Activated CD8-positive, alpha-beta memory T cell treated with anti-CD3 and anti-CD28 coated beads for 24 hours (primary cell): ENCODE data around the gene PCDHGA11.
"Not testable (repeated sequence)": the region's sequence is repeated elsewhere in the genome, so short reads cannot be mapped to it uniquely, and the experiment has no call there.

Experiments used
- DNase-seq: peaks from one replicate; pipeline ENCODE4 v3.0.0-alpha.2; 2020

The PCDHGA11 gene

GRCh38 chr5:141420855-141421488 is at the start of gene PCDHGA11:
TSS of gene PCDHGA11 (plus strand) at chr5:141421051. CDS start at chr5:141421228, 177 bp downstream.
- no peak for DNase-seq

GRCh38 chr5:141371572-141372475 is 49.0 kb upstream of the PCDHGA11 start:
- no peak for DNase-seq

- DNase-seq = peak; percentile 40
Observed at GRCh38 chr5:141373673-141374317, 47.1 kb upstream of the PCDHGA11 start, which contains the start of gene PCDHGA6. TSS of gene PCDHGA6 (plus strand) at chr5:141373891. CDS start at chr5:141374084, 193 bp downstream.

- DNase-seq = no peak
Observed at GRCh38 chr5:141374627-141375026, 46.2 kb upstream of the PCDHGA11 start.

- peak; percentile 30 for DNase-seq
Observed at GRCh38 chr5:141375444-141376155, 45.3 kb upstream of the PCDHGA11 start.

- DNase-seq = no peak
Observed at GRCh38 chr5:141382469-141383294, 38.2 kb upstream of the PCDHGA11 start, which contains the start of gene PCDHGA7. TSS of gene PCDHGA7 (plus strand) at chr5:141382742. CDS start at chr5:141382900, 158 bp downstream.

DNA sequence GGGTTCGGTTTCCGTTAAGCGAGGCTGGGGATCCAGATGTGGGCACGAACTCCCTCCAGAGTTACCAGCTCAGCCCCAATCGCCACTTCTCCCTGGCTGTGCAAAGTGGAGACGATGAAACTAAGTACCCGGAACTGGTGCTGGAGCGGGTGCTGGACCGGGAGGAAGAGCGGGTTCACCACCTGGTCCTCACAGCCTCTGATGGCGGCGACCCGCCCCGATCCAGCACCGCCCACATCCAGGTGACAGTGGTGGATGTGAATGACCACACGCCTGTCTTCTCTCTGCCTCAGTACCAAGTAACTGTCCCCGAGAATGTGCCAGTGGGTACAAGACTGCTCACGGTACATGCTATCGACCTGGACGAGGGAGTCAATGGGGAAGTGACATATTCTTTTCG is 37.5 kb upstream of the PCDHGA11 start:
- no peak for DNase-seq

DNA sequence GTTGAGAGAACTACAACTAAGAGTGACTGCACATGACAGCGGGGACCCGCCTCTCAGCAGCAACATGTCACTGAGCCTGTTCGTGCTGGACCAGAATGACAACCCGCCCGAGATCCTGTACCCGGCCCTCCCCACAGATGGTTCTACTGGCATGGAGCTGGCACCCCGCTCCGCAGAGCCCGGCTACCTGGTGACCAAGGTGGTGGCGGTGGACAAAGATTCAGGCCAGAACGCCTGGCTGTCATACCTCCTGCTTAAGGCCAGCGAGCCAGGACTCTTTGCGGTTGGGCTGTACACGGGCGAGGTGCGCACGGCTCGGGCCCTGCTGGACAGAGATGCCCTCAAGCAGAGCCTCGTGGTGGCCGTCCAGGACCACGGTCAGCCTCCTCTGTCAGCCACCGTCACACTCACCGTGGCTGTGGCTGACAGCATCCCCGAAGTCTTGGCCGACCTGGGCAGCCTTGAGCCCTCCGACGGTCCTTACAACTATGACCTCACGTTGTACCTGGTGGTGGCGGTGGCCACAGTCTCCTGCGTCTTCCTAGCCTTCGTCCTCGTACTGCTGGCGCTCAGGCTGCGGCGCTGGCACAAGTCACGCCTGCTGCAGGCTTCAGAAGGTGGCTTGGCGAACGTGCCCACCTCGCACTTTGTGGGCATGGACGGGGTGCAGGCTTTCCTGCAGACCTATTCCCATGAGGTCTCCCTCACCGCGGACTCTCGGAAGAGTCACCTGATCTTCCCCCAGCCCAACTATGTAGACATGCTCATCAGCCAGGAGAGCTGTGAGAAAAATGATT is 36.2 kb upstream of the PCDHGA11 start:
- no peak for DNase-seq

GRCh38 chr5:141387557-141388311 is 33.1 kb upstream of the PCDHGA11 start, which contains the start of gene PCDHGB4:
TSS of gene PCDHGB4 (plus strand) at chr5:141387698. CDS start at chr5:141387885, 187 bp downstream.
- peak; percentile 55 for DNase-seq

- DNase-seq = no peak
Observed at GRCh38 chr5:141388661-141389060, 32.2 kb upstream of the PCDHGA11 start.

- peak; percentile 40 for DNase-seq
Observed at GRCh38 chr5:141389153-141390042, 31.5 kb upstream of the PCDHGA11 start.

GRCh38 chr5:141392429-141393198 is 28.2 kb upstream of the PCDHGA11 start, which contains the start of gene PCDHGA8:
TSS of gene PCDHGA8 (plus strand) at chr5:141392633. CDS start at chr5:141392814, 181 bp downstream.
- DNase-seq = peak; percentile 33

DNA sequence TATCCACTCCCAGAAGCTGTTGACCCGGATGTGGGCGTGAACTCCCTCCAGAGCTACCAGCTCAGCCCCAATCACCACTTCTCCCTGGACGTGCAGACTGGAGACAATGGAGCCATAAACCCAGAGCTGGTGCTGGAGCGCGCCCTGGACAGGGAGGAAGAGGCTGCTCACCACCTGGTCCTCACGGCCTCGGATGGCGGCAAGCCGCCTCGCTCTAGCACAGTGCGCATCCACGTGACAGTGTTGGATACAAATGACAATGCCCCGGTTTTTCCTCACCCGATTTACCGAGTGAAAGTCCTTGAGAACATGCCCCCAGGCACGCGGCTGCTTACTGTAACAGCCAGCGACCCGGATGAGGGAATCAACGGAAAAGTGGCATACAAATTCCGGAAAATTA is 27.6 kb upstream of the PCDHGA11 start:
- DNase-seq = peak; percentile 48

DNA sequence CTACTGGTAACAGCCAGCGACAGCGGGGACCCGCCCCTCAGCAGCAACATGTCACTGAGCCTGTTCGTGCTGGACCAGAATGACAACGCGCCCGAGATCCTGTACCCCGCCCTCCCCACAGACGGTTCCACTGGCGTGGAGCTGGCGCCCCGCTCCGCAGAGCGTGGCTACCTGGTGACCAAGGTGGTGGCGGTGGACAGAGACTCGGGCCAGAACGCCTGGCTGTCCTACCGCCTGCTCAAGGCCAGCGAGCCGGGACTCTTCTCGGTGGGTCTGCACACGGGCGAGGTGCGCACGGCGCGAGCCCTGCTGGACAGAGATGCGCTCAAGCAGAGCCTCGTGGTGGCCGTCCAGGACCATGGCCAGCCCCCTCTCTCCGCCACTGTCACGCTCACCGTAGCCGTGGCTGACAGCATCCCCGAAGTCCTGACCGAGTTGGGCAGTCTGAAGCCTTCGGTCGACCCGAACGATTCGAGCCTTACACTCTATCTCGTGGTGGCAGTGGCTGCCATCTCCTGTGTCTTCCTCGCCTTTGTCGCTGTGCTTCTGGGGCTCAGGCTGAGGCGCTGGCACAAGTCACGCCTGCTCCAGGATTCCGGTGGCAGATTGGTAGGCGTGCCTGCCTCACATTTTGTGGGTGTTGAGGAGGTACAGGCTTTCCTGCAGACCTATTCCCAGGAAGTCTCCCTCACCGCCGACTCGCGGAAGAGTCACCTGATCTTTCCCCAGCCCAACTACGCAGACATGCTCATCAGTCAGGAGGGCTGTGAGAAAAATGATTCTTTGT is 26.3 kb upstream of the PCDHGA11 start:
- peak; percentile 37 for DNase-seq

GRCh38 chr5:141397756-141398551 is 22.9 kb upstream of the PCDHGA11 start, which contains the start of gene PCDHGB5:
TSS of gene PCDHGB5 (plus strand) at chr5:141397947. CDS start at chr5:141398128, 181 bp downstream.
- DNase-seq = not testable (repeated sequence)

DNA sequence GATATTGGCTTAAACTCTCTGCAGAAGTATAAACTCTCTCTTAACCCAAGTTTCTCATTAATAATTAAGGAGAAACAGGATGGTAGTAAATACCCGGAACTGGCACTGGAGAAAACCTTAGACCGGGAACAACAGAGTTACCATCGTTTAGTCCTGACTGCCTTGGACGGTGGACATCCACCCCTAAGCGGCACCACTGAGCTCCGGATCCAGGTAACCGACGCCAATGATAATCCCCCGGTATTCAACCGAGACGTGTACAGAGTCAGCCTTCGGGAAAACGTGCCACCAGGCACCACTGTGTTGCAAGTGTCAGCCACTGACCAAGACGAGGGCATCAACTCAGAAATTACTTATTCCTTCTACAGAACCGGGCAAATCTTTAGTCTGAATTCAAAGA is 22.2 kb upstream of the PCDHGA11 start:
- no peak for DNase-seq
